IPS-18a (cell line): ENCODE data around the gene SPATA2.
"Not testable (repeated sequence)": the region's sequence is repeated elsewhere in the genome, so short reads cannot be mapped to it uniquely, and the experiment has no call there.

Experiments
- H3K27ac ChIP-seq: one replicate; pipeline ENCODE4 v1.5.1; 2013; ENCODE audit warnings: low read length
- H3K27me3 ChIP-seq: one replicate; pipeline ENCODE4 v1.6.1; 2013; ENCODE audit warnings: mild to moderate bottlenecking, low read length; ENCODE audit not compliant: control insufficient read depth, insufficient read depth
- H3K36me3 ChIP-seq: one replicate; pipeline ENCODE4 v1.6.1; 2013; ENCODE audit warnings: low read depth, low read length; ENCODE audit not compliant: control insufficient read depth
- H3K4me1 ChIP-seq: one replicate; pipeline ENCODE4 v1.6.1; 2013; ENCODE audit warnings: low read depth, low read length; ENCODE audit not compliant: control insufficient read depth
- H3K4me3 ChIP-seq: one replicate; pipeline ENCODE4 v1.5.1; 2013; ENCODE audit warnings: low read length
- H3K9ac ChIP-seq: one replicate; pipeline ENCODE4 v1.6.1; 2013; ENCODE audit warnings: mild to moderate bottlenecking, low read length, moderate library complexity
- H3K9me3 ChIP-seq: one replicate; pipeline ENCODE4 v1.6.1; 2013; ENCODE audit warnings: low read depth, low read length; ENCODE audit not compliant: control insufficient read depth

The SPATA2 gene

GRCh38 chr20:49915380-49916145 lies at the start of gene SPATA2:
Gene SPATA2, minus strand, starts transcription at chr20:49915529. Its CDS starts 7,039 bp downstream, at chr20:49908490.
- H3K9me3 ChIP-seq: no peaks in the 10 kb centered on the region
- H3K27me3 ChIP-seq: peaks cover 11% of the 10 kb centered on the region
- no peaks in the 10 kb centered on the region for H3K36me3 ChIP-seq
- H3K9ac ChIP-seq: peak within 1 kb of the TSS; percentile 94
- H3K4me1 ChIP-seq: peaks cover 7% of the 10 kb centered on the region
- H3K4me3 ChIP-seq: peak within 1 kb of the TSS; percentile 84
- H3K27ac ChIP-seq: peak within 1 kb of the TSS; percentile 99

GRCh38 chr20:49961413-49961812 lies 46.1 kb upstream of the SPATA2 start:
- Histone ChIP-seq H3K9ac (no peak overlapping the region), H3K36me3 (no peaks in the 10 kb centered on the region), H3K27ac (no peak overlapping the region), H3K9me3 (no peaks in the 10 kb centered on the region), H3K4me3 (no peak overlapping the region), H3K27me3 (no peaks in the 10 kb centered on the region), H3K4me1 (peaks cover 6% of the 10 kb centered on the region)

- H3K27ac ChIP-seq, H3K4me1 ChIP-seq, H3K27me3 ChIP-seq, H3K9me3 ChIP-seq, H3K4me3 ChIP-seq, H3K9ac ChIP-seq: not testable (repeated sequence)
- H3K36me3 ChIP-seq: peaks cover 16% of the 10 kb centered on the region
Observed at GRCh38 chr20:49957089-49957938, 42.0 kb upstream of the SPATA2 start.

GRCh38 chr20:49956689-49957088 lies 41.4 kb upstream of the SPATA2 start:
- Histone ChIP-seq H3K9ac (no peak overlapping the region), H3K27ac (no peak overlapping the region), H3K27me3 (no peaks in the 10 kb centered on the region), H3K36me3 (peaks cover 22% of the 10 kb centered on the region), H3K9me3 (no peaks in the 10 kb centered on the region), H3K4me1 (no peaks in the 10 kb centered on the region), H3K4me3 (no peak overlapping the region)

GRCh38 chr20:49955830-49956396 lies 40.6 kb upstream of the SPATA2 start:
- H3K4me1 ChIP-seq, H3K9ac ChIP-seq, H3K4me3 ChIP-seq, H3K9me3 ChIP-seq, H3K27me3 ChIP-seq, H3K27ac ChIP-seq: not testable (repeated sequence)
- H3K36me3 ChIP-seq: peaks cover 29% of the 10 kb centered on the region

GRCh38 chr20:49955167-49955566 lies 39.8 kb upstream of the SPATA2 start:
- H3K4me3 ChIP-seq: no peak overlapping the region
- H3K27ac ChIP-seq: no peak overlapping the region
- no peak overlapping the region for H3K9ac ChIP-seq
- no peaks in the 10 kb centered on the region for H3K4me1 ChIP-seq
- peaks cover 36% of the 10 kb centered on the region for H3K36me3 ChIP-seq
- H3K9me3 ChIP-seq: no peaks in the 10 kb centered on the region
- H3K27me3 ChIP-seq: no peaks in the 10 kb centered on the region

- Histone ChIP-seq H3K4me1 (no peaks in the 10 kb centered on the region), H3K9ac (no peak overlapping the region), H3K27me3 (no peaks in the 10 kb centered on the region), H3K9me3 (no peaks in the 10 kb centered on the region), H3K27ac (no peak overlapping the region), H3K4me3 (no peak overlapping the region), H3K36me3 (peaks cover 55% of the 10 kb centered on the region)
Observed at GRCh38 chr20:49951151-49951550, 35.8 kb upstream of the SPATA2 start.

GRCh38 chr20:49948809-49949507 lies 33.6 kb upstream of the SPATA2 start:
- no peaks in the 10 kb centered on the region for H3K4me1 ChIP-seq
- no peak overlapping the region for H3K9ac ChIP-seq

GRCh38 chr20:49948178-49948577 lies 32.8 kb upstream of the SPATA2 start:
- no peak overlapping the region for H3K9ac ChIP-seq
- H3K36me3 ChIP-seq: peaks cover 65% of the 10 kb centered on the region
- H3K27ac ChIP-seq: no peak overlapping the region
- no peaks in the 10 kb centered on the region for H3K27me3 ChIP-seq
- H3K4me3 ChIP-seq: no peak overlapping the region
- no peaks in the 10 kb centered on the region for H3K9me3 ChIP-seq
- H3K4me1 ChIP-seq: no peaks in the 10 kb centered on the region

More at GRCh38 chr20:49948809-49949507, 33.6 kb upstream of the SPATA2 start:
- Histone ChIP-seq H3K9me3 (no peaks in the 10 kb centered on the region), H3K4me3 (no peak overlapping the region), H3K27me3 (no peaks in the 10 kb centered on the region), H3K27ac (no peak overlapping the region), H3K36me3 (peaks cover 62% of the 10 kb centered on the region)

- no peak overlapping the region for H3K27ac ChIP-seq
- no peak overlapping the region for H3K4me3 ChIP-seq
- H3K9me3 ChIP-seq: no peaks in the 10 kb centered on the region
- no peak overlapping the region for H3K9ac ChIP-seq
- no peaks in the 10 kb centered on the region for H3K4me1 ChIP-seq
- no peaks in the 10 kb centered on the region for H3K27me3 ChIP-seq
- H3K36me3 ChIP-seq: peaks cover 64% of the 10 kb centered on the region
Observed at GRCh38 chr20:49945701-49946477, 30.6 kb upstream of the SPATA2 start.
